ENCODE results near the gene NACC2. TPM values are rescaled to one million over a fixed set of nuclear protein-coding genes. Genes with fewer than 3 reads are reported as not detected.
"Not testable (repeated sequence)": the region's sequence is repeated elsewhere in the genome, so short reads cannot be mapped to it uniquely, and the experiment has no call there.

The NACC2 gene
- polyA plus RNA-seq, 4 donors = 6.9 to 9.9 (median 9.6) TPM

- no peak for DNase-seq (ENCODE audit: low read depth in 4 of 4, low spot score in 2 of 4)
Measured at GRCh38 chr9:136049491-136050265, 45.4 kb downstream of the NACC2 start.

DNA sequence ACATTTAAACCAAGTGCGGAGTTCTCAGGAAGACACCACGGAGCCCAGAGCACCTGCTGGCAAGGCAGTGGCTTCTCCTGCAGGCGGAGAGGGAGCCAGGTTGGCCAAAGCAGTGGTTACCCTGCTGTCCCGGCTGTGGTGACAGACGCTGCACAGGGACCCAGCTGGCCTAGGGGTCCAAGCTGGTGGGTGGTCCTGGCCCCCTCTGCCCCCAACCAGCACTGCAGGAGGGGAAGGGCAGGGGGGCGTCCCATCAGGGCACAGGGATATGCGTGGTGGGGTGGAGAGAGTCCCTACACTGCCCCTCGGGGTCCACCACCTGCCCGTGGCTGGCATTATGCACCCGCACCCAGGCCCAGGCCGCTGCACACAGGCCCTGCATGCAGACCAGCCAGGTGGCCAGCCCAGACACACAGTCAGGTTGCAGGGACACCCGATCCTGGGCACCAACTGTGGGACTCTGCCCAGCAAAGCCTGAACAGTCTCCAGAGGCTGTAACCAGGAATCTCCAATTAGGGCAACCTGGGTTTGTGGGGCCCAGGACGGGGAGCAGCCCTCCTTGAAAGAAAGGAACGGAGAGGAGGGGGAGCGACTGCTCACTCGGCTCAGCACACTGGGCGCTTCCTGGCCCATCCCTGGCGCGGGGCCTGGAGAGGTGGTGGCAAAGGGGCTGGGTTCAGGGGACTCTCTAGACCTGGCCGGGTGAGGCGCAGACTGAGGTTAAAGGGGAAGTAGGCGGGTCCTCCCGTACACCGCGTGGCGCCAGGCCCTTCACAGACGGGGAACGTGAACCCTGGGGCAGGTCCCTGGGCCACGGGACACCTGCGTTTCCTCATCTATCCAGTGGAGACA lies 46.3 kb downstream of the NACC2 start:
- DNase-seq (ENCODE audit: low read depth in 4 of 4, low spot score in 2 of 4) = no peak

DNA sequence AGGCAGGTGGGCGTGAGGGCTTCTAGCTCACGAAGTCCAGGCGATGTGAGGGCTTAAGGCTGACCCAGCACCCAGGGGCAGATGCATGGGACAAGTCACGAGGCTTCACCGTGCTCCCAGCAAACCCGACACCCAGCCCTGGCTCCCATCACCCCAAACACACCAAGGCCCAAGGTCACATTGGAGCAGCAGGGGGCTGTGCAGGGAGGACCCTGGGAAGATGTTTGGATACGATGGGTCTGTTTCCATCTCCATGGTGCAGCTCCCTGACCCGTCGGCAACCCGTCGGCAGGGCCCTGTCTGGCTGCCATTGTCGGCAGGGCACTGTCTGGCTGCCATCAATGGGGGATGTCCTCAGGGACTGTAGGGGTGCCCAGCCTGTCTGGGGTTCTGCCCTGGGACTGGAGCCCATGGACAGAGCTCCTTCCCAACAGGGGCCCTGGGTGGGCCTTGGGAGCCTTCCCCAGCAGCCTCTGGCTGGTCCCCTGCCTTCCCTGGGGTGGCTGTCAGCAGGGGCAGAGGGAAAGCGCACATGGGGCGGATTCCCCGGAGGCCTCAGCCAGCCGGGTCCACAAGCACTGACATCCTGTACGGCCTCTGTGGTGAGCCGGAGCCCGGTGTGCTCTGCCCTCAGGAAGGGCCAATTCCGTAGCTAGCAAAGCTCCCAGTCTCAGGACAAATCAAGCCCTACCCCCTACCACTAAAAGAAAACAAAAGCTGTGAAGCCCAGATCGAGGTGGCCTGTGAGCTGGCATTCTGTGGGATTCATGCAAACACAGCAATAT lies 47.1 kb downstream of the NACC2 start:
- DNase-seq (ENCODE audit: low read depth in 4 of 4, low spot score in 2 of 4) = no peak

DNA sequence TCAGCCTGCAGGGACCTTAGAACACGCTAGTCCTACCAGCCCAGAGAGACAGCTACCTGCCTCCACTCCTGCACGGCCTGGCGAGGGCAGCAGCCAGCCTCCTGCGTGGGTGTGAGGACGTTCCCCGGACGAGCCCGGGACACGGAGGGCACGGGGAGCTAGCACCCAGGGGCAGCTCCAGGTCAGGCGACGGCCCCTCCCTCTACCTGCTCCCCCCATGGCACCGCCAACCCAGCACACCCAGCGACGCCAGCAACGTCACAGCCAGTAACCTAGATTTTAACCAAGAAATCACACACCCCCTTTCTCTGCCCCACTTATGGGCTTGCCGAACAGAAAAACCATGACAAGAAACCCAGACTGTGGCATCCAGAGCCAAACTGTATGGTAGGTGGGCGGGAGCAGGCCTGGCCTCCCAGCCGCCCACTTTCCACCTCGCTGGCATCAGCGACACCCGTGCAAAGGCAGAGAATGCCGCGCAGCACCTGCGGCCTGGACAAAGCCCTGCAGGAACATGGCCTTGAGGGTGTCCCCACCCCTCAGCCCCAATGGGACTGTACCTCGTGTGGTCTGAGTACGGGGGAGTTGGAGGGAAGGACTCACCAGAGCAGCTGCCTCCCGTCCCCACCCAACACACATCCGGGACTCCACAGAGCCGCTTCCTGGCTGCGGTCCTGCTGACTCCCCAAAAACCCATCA lies 47.9 kb downstream of the NACC2 start:
- no peak for DNase-seq (ENCODE audit: low read depth in 4 of 4, low spot score in 2 of 4)

DNA sequence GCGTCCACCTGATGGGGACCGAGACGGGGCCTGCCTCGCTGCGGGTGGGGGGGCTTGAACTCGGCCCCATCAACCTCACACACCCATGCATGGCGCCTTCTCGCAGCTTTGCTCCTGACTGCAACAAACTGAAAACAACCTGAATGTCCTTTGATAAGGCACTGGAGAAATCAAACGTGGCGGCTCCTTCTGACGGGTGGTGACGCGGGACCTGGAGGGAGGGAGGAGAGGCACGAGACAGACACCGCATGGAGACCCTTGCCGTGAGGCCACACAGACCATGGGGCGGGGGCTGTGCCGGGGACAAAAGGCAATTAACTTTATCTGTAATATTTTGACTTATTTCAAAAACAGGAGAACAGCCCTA lies 48.6 kb downstream of the NACC2 start:
- no peak for DNase-seq (ENCODE audit: low read depth in 4 of 4, low spot score in 2 of 4)

- DNase-seq (ENCODE audit: low read depth in 4 of 4, low spot score in 2 of 4) = no peak
Measured at GRCh38 chr9:136045595-136046553, 49.2 kb downstream of the NACC2 start.

DNA sequence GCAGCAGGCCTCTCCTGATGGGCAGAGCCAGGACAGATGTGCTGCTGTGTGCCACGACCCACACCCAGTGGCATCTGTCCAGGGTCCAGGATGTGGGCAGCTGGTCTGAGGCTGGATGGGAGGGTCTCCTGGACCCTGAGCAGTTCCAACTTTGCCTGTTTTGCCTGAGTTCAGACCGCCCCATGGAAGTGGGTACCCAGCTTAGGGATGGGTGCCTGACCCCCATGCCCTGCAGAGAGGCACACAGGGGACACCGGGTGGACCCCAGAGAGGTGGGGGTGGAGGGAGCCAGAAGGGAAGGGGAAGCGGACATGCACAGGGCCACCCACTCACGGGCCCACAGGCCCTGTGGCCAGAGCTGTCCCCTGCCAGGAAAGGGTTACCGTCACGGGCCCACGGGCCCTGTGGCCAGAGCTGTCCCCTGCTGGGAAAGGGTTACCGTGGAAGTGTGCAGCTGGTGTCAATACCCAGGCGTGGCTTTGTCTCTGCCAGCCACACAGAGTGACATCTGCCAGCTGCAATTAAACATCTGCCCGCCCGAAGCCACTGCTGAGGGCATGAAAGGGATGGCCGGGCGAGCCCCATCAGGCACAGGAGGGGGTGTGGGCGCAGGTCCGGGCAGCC lies 50.0 kb downstream of the NACC2 start:
- no peak for DNase-seq (ENCODE audit: low read depth in 4 of 4, low spot score in 2 of 4)

DNA sequence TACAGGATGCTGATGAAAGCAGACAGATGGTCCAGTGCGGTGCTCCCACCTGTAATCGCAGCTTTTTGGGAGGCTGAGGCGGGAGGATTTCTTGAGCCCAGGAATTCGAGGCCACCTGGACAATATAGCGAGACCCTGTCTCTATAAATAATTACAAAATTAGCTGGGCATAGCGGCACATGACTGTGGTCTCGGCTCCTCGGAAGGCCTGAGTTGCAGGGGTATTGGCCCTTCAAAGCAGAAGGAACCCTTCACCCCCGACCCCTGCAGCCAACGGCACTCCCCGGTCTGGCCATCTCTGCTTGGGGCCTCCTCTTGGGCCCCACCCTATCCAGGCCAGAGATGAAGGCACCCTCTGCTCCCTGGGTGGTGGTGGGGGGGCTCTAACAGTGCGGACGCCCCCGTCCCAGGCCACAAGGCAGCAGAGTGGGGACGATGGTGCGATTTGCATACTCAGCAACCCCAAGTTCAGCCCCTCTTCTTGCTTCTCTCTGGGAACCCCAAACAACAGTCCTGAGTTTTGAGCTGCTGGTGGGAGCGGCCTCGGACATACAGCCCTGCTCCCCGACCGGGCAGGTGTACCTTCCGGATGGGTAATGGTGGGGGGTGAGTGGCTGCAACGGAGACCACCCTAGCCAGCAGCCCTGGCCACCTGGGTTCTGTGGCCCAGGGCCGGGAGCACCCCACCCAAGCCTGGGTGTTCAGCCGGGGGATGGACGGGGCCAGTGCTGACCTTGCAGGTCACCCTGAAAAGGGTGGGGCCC lies 50.7 kb downstream of the NACC2 start:
- DNase-seq (ENCODE audit: low read depth in 4 of 4, low spot score in 2 of 4) = no peak

GRCh38 chr9:136043441-136043991 lies 51.6 kb downstream of the NACC2 start:
- no peak for DNase-seq (ENCODE audit: low read depth in 4 of 4, low spot score in 2 of 4)

DNA sequence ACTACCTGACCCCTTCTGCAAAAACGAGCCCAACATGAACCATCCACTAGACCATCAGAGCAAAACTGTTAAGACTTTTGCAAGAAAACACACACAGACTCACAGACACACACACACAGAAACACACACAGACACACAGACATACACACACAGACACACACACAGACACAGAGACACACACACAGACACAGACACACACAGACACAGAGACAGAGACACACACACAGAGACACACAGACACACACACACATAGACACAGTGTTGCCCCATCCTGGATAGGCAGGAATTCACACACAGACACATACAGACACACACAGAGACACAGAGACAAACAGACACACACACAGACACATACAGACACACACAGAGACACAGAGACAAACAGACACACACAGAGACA lies 52.5 kb downstream of the NACC2 start:
- no peak for DNase-seq (ENCODE audit: low read depth in 4 of 4, low spot score in 2 of 4)

GRCh38 chr9:136040848-136041247 lies 54.2 kb downstream of the NACC2 start:
- not testable (repeated sequence) for DNase-seq (ENCODE audit: low read depth in 4 of 4, low spot score in 2 of 4)

DNA sequence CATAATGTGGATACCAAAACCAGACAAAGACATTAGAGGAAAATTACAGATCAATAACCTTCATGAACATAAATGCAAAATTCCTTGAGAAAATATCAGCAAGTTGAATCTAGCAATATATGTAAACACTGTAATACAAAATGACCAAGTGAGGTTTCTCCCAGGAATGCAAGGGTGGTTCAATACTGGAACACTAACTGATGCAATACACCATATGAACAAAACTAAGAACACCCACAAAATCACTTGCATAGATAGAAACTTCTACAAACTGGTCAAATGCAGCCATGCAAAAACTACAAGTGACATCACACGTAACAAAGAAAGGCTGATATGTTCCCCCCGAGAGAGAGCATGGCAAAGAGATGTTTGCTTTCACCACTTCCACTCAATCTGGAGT lies 55.6 kb downstream of the NACC2 start:
- DNase-seq (ENCODE audit: low read depth in 4 of 4, low spot score in 2 of 4) = no peak

GRCh38 chr9:136036848-136037247 lies 58.2 kb downstream of the NACC2 start:
- no peak for DNase-seq (ENCODE audit: low read depth in 4 of 4, low spot score in 2 of 4)

- DNase-seq (ENCODE audit: low read depth in 4 of 4, low spot score in 2 of 4) = no peak
Measured at GRCh38 chr9:136036050-136036449, 59.0 kb downstream of the NACC2 start.

DNA sequence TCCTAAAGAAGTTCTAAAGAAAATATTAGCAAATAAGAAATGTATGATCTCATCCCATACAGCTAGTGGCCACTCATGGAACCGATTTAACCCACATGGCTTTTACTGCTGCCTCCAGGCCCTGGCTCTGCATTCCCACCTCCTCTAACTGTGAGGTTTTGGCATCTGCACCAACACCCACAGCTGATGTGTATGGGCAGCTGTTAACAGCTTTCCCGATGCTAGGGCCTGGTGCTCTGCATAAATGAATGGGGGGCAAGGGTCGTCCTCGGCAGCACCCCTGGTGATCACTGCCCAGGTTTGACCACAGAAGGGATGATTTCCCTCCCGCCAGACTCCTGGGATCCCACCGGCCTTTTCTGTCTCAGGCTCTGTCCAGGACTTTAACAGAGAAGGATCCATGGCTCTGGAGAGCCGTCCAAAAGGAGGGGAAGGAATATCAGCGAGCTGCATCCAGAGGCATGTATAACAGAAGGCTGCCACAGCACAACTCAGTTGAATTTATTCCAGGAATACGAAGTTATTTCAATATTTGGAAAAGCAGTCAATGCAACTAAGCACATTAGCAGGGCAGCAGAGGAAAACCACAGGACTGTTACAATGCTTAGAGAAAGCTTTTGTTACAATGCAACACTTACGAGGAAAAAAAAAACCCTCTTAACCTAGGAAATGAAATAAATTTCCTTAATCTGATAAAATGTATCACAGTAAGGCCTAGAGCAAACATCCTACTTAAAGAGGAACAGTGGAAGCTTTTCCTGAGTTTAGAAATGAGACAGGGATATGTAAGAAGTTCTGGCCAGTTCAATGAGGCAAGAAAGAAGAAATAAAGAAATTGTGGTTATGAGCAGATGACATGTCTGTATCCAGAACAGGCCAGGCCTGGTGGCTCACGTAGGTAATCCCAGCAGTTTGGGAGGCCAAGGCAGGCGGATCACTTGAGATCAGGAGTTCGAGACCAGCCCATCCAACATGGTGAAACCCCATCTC lies 63.1 kb downstream of the NACC2 start:
- no peak for DNase-seq (ENCODE audit: low read depth in 4 of 4, low spot score in 2 of 4)

GRCh38 chr9:136031094-136031493 lies 64.0 kb downstream of the NACC2 start:
- DNase-seq (ENCODE audit: low read depth in 4 of 4, low spot score in 2 of 4) = no peak

- DNase-seq (ENCODE audit: low read depth in 4 of 4, low spot score in 2 of 4) = no peak
Measured at GRCh38 chr9:136029556-136029955, 65.5 kb downstream of the NACC2 start.
